Measurements from ENCODE around the gene SMIM14.
A peak's percentile ranks its signal among the peaks of the same experiment; 100 is the strongest.

Gene SMIM14

GRCh38 chr4:39641451-39641850, 2.8 kb upstream of the SMIM14 start:
- no peak for TF ChIP-seq CTCF (IDR thresholded peaks at IDR 0.05; ENCODE audit: low read depth, low read length, missing control alignments)
- no peak overlapping the region for H3K4me3 ChIP-seq (ENCODE audit: low read depth, low read length)
- no peak for DNase-seq (ENCODE audit: low read depth)

DNA sequence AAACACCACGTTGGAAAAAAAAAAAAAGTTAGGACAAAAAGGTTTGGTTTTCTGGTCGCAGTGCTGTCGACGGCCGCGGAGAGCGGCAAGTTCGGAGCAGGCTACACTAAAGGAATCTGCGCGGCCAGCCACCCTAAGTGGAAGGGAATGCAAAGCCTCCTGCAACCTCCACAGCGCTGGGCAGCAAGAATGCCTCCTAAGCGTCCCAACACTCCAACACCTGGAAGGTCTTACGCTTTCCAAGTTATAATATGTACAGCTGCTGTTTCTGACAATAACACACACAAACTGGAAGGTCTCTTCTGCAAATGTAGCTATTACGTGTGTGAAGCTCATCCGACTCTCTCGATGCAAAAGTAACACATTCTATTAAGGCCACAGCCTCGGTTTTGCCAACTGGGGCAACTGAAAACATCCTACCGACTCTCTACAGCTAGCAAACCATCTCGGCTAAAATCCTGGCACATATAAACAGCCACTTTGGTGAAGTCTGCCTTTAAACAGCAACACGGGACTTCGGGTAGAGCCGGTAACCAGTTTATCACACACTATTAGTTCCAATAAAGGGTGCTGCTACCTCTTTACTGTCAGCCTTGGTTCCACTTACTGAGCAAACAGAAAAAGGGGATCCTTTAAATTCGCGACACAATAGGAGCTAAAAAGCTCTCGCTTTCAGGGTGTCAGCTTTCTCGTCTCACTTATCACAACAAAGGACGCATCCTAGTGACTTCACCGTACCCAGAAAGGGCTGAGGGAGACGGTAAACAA, 895 bp downstream of the SMIM14 start:
- peak overlapping the region; percentile 82 for H3K4me3 ChIP-seq (ENCODE audit: low read depth, low read length)
- peak; percentile 18 for DNase-seq (ENCODE audit: low read depth)
- TF ChIP-seq CTCF (IDR thresholded peaks at IDR 0.05; ENCODE audit: low read depth, low read length, missing control alignments) = no peak

GRCh38 chr4:39637221-39637585, 1.5 kb downstream of the SMIM14 start:
- DNase-seq (ENCODE audit: low read depth) = no peak
- H3K4me3 ChIP-seq (ENCODE audit: low read depth, low read length) = peak overlapping the region; percentile 82
- TF ChIP-seq CTCF (IDR thresholded peaks at IDR 0.05; ENCODE audit: low read depth, low read length, missing control alignments) = no peak

- H3K4me3 ChIP-seq (ENCODE audit: low read depth, low read length) = no peak overlapping the region; the same call in 1 of the 2 replicates
- TF ChIP-seq CTCF (IDR thresholded peaks at IDR 0.05; ENCODE audit: low read depth, low read length, missing control alignments) = no peak
- no peak for DNase-seq (ENCODE audit: low read depth)
Observed at GRCh38 chr4:39636531-39637184, 2.0 kb downstream of the SMIM14 start.

GRCh38 chr4:39635023-39635422, 3.6 kb downstream of the SMIM14 start:
- TF ChIP-seq CTCF (IDR thresholded peaks at IDR 0.05; ENCODE audit: low read depth, low read length, missing control alignments) = no peak
- DNase-seq (ENCODE audit: low read depth) = no peak
- H3K4me3 ChIP-seq (ENCODE audit: low read depth, low read length) = no peak overlapping the region

GRCh38 chr4:39631700-39632079, 7.0 kb downstream of the SMIM14 start:
- H3K4me3 ChIP-seq (ENCODE audit: low read depth, low read length) = no peak overlapping the region
- no peak for TF ChIP-seq CTCF (IDR thresholded peaks at IDR 0.05; ENCODE audit: low read depth, low read length, missing control alignments)
- no peak for DNase-seq (ENCODE audit: low read depth)

- TF ChIP-seq CTCF (IDR thresholded peaks at IDR 0.05; ENCODE audit: low read depth, low read length, missing control alignments) = no peak
- H3K4me3 ChIP-seq (ENCODE audit: low read depth, low read length) = no peak overlapping the region
- DNase-seq (ENCODE audit: low read depth) = no peak
Observed at GRCh38 chr4:39627413-39627812, 11.3 kb downstream of the SMIM14 start.

All from GM12864 (cell line).